Frontal cortex (tissue), 4 donors: ENCODE results near the gene SNX14. TPM values are rescaled to one million over a fixed set of nuclear protein-coding genes. Genes with fewer than 3 reads are reported as not detected.
"Not testable (repeated sequence)": the region's sequence is repeated elsewhere in the genome, so short reads cannot be mapped to it uniquely, and the experiment has no call there.

ENCODE experiments used
- DNase-seq, 2 donors: peaks; one replicate each; pipeline ENCODE4 v3.0.0; 2012; ENCODE audit warnings: low spot score in 2 of 2
- FAIRE-seq: peaks from 2 replicates; lab custom pipeline; 2012; peaks lifted over from hg19 to GRCh38; lab: Jason Lieb, UNC
- total RNA-seq: library from RNA; depleted of rRNA; stranded (reverse); fragments of >200 nt; gene quantifications from one replicate; pipeline ENCODE4 v1.2.3, GENCODE V29; 2014
- donor health status: control.
- donor health status: control.
- donor health status: control.

Gene SNX14
- total RNA-seq, 1 donor from 2014 or later = 291 TPM

DNA sequence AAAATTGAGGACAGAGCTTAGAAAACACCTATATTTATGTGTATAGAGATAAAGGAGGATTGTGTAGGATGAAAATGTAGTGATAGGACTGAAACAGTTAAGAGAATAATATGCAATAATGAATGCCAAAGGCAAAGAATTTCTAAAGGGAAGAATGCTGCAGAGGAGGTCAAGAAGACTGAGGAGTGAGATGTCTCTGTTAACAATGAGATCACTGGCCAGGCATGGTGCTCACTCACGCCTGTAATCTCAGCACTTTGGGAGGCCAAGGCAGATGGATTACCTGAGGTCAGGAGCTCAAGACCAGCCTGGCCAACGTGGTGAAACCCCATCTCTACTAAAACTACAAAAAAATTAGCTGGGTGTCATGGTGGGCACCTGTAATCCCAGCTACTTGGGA, 69.4 kb downstream of the SNX14 start:
- DNase-seq, FAIRE-seq: not testable (repeated sequence)

GRCh38 chr6:85516168-85516567, 77.5 kb downstream of the SNX14 start:
- DNase-seq (no peak), FAIRE-seq (no peak)

DNA sequence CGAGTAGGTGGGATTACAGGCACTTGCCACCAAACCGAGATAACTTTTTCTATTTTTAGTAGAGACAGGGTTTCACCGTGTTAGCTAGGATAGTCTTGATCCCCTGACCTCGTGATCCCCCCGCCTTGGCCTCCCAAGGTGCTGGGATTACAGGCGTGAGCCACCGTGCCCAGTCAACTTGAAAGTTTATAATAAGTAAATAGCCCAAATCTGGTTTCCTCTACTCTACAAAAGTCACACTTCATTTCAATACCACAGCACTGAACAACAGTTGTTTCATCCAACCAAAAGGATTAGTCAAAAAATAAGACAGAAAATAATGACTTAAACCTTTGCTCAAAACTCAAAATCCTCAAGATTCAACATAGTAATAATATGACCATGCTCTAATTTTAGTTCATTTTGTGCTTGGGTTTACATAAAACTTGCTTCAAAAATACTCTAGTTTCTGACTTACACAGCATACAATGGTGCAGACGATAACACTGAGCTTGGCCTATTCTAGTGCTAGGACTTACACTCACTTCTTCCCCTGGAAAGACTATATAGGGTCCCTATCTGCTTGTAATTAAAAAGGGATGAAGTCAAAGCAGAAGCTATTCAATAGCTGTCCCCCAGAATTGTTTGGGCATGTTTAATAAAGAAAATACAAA, 87.1 kb downstream of the SNX14 start:
- FAIRE-seq = no peak
- no peak for DNase-seq

DNA sequence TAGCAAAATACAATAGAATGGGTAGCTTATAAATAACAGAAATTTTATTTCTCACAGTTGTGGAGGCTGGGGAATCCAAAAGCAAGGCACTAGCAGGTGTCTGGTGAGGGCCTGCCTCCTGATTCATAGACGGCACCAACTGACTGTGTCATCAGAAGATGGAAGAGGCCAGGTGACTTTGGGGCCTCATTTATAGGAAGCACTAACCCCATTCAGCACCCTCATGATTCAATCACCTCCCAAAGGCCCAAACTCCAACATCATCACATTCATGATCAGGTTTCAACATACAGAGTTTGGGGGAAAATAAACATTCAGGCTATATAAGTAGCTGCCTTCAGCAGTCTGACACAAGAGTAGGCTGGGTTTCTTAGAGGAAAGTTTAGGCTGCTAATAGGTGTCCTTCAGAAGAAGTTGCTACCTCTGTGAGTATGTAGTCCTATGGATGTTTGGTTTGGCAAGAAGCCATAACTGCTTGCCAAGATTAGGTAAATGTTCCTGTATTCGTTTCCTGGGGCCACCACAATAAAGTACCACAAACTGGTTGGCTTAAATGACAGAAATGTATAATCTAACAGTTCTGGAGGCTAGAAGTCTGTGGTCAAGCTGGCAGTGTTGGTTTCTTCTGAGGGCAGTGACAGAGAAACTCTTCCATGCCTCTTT, 94.9 kb downstream of the SNX14 start:
- FAIRE-seq = no peak
- no peak for DNase-seq

DNA sequence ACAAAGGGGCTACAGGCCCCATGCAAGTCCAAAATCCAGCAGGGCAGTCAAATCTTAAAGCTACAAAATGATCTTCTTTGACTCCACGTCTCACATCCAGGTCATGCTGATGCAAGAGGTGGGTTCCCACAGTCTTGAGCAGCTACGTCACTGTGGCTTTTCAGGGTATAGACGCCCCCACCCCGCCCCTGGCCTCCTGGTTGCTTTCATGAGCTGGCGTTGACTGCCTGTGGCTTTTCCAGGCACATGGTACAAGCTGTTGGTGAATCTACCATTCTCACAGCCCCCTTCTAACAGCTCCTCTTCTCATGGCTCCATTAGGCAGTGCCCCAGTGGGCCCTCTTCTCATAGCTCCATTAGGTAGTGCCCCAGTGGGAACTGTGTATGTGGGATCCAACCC, 96.8 kb downstream of the SNX14 start:
- no peak for FAIRE-seq
- DNase-seq = no peak

DNA sequence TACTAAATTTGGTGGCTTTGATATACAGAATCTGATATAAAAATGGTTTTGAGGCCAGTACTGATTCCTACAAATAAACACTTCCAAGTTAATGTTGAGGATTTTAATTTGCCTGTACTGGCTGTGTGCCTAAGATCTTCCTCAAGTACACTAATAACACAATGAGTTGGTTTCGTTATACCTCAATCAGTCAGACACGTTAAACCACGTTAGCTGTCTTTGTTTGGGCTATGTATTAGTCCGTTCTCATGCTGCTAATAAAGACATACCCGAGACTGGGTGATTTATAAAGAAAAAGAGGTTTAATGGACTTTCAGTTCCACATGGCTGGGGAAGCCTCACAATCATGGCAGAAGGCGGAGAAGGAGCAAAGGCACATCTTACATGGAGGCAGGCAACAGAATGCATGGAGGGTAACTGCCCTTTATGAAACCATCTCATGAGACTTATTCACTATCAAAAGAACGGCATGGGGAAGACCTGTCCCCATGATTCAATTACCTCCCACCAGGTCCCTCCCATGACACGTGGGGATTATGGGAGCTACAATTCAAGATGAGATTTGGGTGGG, 97.6 kb downstream of the SNX14 start:
- FAIRE-seq = no peak
- DNase-seq = no peak

- FAIRE-seq = no peak
Observed at GRCh38 chr6:85494547-85495536, 98.8 kb downstream of the SNX14 start.

DNA sequence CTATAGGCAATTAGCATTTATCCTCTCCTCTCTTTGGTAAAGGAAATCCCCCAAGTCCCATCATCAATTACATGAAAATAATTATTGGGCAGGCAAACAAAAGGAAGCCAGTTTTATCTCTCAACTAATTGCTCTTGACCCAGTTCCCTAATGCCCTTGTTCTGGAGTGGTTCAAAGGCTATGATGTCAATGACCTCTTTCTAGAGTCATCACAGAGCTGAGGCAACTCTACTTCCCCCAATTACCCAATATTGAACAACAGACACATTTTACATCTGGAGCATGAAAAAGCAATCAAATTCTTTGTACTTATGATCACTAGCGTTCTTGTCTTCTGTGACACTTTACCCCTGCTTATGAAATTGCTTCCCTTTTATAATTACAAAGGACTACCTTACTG, 100.3 kb downstream of the SNX14 start:
- FAIRE-seq = no peak
- no peak for DNase-seq

More at GRCh38 chr6:85494547-85495536, 98.8 kb downstream of the SNX14 start:
- DNase-seq = no peak

DNA sequence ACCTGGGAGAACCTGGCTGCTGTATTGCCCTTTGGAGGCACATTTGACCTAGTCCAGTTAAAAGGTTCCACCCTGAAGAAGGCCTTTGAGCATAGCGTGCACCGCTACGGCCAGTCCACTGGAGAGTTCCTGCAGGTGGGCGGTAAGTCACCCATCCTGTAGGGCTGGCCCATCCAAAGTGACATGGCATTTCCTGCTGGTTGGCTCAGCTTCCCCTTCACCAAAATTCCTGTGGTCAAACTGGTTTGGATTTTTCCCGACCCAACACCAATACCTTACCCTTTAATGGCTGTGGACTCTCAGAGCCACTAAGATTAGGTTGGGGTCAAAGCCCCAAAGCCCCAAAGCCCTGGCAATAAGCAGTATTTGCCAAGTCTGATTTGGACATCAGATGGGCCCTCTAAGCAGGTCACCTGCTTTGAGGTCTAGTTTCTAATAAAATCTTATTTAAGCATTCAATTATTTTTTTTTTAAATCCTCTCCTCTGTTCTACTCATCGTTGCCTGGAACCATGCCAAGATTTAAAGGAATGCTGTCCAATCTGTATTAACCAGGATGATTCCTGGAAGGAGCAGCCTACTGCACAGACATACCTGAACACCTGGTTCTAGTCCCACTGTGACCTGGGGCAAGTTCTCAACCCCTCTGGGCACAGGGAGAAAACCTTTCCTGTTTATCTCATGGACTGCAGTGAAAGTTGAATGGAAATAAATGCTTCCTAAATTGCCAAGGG, 103.0 kb downstream of the SNX14 start:
- no peak for FAIRE-seq
- DNase-seq = no peak

GRCh38 chr6:85484948-85485347, 108.7 kb downstream of the SNX14 start:
- FAIRE-seq = no peak
- no peak for DNase-seq

DNA sequence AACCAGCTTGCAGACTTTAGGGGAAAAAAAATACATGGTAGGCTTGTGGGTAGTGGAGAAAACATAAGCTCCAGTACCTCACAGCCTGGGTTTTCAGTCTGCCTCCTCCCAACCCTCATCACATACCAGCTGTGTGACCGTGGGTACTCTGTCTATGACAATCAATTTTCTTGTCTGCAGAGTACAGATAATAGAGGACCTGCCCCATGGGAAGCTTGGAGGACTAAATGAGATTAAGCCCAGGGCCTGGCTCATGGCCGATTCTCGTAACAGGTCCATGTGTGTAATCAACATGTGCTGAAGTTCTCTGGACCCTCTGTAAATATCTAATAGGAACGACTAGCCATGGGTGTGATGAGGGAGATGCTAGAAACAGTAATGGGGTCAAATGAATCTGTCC, 109.8 kb downstream of the SNX14 start:
- DNase-seq = no peak

DNA sequence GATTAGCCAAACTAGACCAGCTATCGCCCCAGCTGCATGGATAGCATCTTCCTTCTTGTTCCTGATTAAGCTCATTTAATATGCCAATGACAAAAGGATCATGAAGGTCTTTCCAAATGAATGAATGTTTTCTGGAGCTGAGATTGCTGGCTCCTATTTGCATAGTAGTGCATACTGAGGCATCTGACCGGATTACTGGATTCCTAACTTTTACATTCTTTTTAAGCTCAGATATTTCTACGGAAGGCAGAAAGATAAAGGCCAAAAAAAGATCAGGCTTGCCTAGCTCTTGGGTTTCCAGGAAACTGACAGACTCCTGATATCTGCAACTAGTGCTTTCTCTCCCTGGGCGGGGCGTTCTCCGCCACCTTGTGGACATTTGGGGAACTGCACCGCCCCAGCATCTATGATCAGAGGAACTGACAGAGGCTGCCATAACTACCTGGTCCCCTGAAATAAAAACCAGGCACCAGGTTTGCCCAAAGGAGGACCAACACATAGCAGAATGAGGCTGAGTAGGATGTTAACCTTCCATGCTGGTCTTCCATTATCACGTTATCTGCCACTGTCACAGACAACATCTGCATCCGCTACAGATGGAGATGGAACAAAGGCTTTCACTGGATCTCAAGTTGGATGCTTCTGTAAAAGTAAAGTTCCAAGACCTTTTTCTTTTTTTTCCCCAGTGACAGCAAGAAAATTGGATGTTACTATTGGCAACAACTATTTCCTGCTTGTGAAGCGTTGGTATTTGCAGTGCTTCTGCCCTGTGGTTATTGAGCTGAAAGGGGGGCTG, 110.6 kb downstream of the SNX14 start:
- FAIRE-seq (no peak), DNase-seq (peak; percentile 17 to 45)

More for the DNA sequence above, 109.8 kb downstream of the SNX14 start:
- FAIRE-seq = no peak

DNA sequence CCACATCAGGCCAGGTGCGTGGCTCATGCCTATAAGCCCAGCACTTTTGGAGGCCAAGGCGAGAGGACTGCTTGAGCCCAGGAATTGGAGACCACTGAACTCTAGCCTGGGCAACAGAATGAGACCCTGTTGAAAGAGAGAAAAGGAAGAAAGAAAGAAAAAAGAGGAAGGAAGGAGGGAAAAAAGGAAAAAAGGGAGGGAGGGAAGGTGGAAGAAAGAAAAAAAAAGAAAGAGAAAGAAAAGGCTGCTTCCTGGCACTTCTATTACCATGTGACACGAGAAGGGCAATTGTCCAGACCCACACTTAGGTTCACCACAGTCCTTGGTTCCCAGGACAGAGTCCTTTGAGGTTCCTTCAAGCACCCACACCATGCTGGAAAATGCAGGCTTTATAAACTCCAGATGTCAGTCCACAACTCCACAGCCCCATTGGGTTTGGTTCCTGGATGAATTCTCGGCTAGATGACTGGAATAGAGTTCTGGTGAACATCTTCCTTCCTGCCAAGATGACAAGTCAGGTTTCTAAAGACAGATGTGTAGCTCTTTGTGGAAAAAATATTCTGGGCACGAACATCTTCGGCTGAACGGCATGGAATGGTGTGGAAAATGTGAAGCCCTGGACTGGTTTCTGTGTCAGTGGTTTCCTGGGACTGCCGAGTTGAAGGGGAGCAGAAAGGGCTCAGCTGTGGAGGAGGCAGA, 111.3 kb downstream of the SNX14 start:
- no peak for FAIRE-seq
- DNase-seq = no peak

DNA sequence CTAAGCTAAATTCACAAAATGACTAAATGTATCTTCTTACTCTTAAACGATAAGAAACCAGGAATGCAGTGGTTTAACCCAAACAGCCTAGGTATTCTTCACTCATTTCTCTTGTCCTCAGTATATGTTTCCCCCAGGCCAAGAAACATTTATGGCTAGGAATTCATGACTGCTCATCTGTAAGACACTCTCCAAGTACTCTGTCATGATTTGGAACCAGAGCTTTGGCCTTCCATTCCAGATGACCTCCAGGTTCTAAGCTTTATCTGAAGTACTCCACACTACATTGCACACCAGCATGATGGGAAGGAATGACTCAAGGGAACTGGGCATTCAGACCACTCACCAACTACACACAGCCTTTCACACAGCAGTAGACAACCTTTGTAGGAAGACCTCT, 114.5 kb downstream of the SNX14 start:
- DNase-seq (no peak), FAIRE-seq (no peak)

GRCh38 chr6:85476532-85476931, 117.1 kb downstream of the SNX14 start:
- FAIRE-seq (no peak), DNase-seq (no peak)

GRCh38 chr6:85473748-85474147, 119.9 kb downstream of the SNX14 start:
- DNase-seq = no peak
- no peak for FAIRE-seq

GRCh38 chr6:85472744-85473143, 120.9 kb downstream of the SNX14 start:
- DNase-seq = no peak
- no peak for FAIRE-seq

DNA sequence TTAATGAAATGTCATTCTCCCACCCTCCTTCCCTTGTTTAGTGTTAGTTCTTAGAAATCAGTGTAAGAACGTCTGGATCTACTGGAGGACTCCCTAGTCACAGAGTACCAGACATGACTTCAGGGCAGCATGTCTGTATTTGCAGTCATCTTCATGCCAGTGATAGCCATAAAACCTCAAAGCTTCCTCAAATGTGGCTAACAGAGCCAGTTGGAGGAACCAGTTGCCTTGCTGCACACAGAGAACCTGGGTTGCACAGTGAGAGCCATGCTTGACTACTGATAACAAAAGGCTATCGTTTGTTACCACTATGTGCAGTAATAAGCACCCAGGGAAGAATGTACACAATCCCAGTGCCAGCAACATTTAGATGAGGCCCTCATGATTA, 123.6 kb downstream of the SNX14 start:
- DNase-seq = no peak
- FAIRE-seq = no peak
